Peyer's patch (tissue), 4 donors: ENCODE measurements around the gene DHDH.

Experiments
- CTCF ChIP-seq, 6 experiments: fragments of 450-650 bp in 4 of 6; fragments of 200-600 bp in 2 of 6; sonication (generic) in 1 of 6; IDR thresholded peaks; one replicate each; pipeline ENCODE4 v1.5.1; 2017 to 2019; ENCODE audit warnings: antibody characterized with exemption in 6 of 6, mild to moderate bottlenecking in 3 of 6, moderate library complexity in 1 of 6
- POLR2A ChIP-seq, 2 donors: fragments of 450-650 bp; IDR thresholded peaks; one replicate each; pipeline ENCODE4 v1.5.1; 2017; ENCODE audit warnings: antibody characterized with exemption in 2 of 2, mild to moderate bottlenecking in 2 of 2, moderate library complexity in 2 of 2

GRCh38 chr19:48950830-48951519 is 17.5 kb downstream of the DHDH start:
- TF ChIP-seq CTCF (IDR thresholded peaks at IDR 0.05) (no peak), POLR2A (IDR thresholded peaks at IDR 0.05) (no peak)
